Activated naive CD4-positive, alpha-beta T cell treated with anti-CD3 and anti-CD28 coated beads, Interleukin-2, amount 50 U/mL, for 72 hours (primary cell): ENCODE measurements around the gene ALKBH4. TPM values are rescaled to one million over a fixed set of nuclear protein-coding genes. Genes with fewer than 3 reads are reported as not detected.
"Not testable (repeated sequence)": the region's sequence is repeated elsewhere in the genome, so short reads cannot be mapped to it uniquely, and the experiment has no call there.

Experiments
- ATAC-seq, 2 donors: fragments of 150-1000 bp; cut with Tn5 transposase; 2 replicates each; pipeline ENCODE4 v1.10.0; 2021; ENCODE audit warnings: mild to moderate bottlenecking in 2 of 2, moderate library complexity in 2 of 2
- DNase-seq, 2 donors: peaks; one replicate each; pipeline ENCODE4 v3.0.0; 2021 to 2022; ENCODE audit warnings: low spot score in 2 of 2
- H3K27ac Mint-ChIP-seq, 2 donors: one replicate each; pipeline ENCODE4 v1.8.0; 2022; ENCODE audit warnings: mild to moderate bottlenecking in 2 of 2, mixed read lengths in 2 of 2
- H3K36me3 Mint-ChIP-seq, 2 donors: one replicate each; pipeline ENCODE4 v1.8.0; 2022; ENCODE audit warnings: mixed read lengths in 2 of 2
- H3K9me3 Mint-ChIP-seq, 2 donors: one replicate each; pipeline ENCODE4 v1.8.0; 2022; ENCODE audit warnings: mixed read lengths in 2 of 2
- total RNA-seq, 2 donors: library from RNA; stranded (reverse); gene quantifications; one replicate each; pipeline ENCODE4 v1.2.3, GENCODE V29; 2022

The ALKBH4 gene, protein sequence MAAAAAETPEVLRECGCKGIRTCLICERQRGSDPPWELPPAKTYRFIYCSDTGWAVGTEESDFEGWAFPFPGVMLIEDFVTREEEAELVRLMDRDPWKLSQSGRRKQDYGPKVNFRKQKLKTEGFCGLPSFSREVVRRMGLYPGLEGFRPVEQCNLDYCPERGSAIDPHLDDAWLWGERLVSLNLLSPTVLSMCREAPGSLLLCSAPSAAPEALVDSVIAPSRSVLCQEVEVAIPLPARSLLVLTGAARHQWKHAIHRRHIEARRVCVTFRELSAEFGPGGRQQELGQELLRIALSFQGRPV
- 1 to 10 TPM; 8.2 to 9.3 TPM for total RNA-seq

DNA sequence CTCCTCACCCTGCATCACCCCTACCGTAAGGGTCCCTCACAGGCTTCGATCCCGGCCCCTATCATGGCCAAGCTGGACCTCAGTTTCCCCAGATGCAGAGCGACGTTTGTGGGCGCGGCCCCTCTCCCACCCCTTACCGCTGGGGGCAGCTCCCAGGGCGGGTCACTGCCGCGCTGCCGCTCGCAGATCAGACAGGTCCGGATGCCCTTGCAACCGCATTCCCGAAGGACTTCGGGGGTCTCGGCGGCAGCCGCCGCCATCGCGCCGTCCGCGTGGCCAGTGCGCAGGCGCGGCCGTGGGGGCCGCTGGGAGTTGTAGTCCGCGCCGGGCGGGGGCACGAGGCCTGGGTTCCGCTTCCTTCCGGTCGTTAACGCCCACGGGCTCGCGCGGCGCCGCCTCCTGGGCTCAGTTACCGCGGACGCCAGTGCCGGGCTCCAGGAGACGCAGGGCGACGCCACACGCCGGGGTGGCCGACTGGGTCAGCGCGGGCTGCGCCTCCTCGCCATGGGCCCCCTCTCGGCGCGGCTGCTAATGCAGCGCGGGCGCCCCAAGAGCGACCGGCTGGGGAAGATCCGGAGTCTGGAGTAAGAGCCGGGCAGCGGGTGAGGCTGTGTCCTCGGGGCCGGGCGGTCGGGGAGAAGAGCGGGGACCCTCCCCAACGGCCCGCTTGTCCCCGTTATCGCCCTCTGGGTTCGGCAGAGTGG, at the start of gene ALKBH4, which contains the start of gene LRWD1:
ALKBH4 (minus strand) TSS at position 287 of the 704 bp plus-strand sequence; CDS start at position 260, 27 bp downstream.
LRWD1 (plus strand) TSS at position 408 of the 704 bp plus-strand sequence; CDS start at position 505, 97 bp downstream.
- ATAC-seq (peak; percentile 95 to 98), DNase-seq (peak; percentile 97)
- no peaks in the 10 kb centered on the region for H3K9me3 Mint-ChIP-seq
- H3K27ac Mint-ChIP-seq, result peak within 1 kb of the TSS; percentile 91 to 94
- H3K36me3 Mint-ChIP-seq, result peaks cover 0 to 5% of the 10 kb centered on the region in 2 donors

DNA sequence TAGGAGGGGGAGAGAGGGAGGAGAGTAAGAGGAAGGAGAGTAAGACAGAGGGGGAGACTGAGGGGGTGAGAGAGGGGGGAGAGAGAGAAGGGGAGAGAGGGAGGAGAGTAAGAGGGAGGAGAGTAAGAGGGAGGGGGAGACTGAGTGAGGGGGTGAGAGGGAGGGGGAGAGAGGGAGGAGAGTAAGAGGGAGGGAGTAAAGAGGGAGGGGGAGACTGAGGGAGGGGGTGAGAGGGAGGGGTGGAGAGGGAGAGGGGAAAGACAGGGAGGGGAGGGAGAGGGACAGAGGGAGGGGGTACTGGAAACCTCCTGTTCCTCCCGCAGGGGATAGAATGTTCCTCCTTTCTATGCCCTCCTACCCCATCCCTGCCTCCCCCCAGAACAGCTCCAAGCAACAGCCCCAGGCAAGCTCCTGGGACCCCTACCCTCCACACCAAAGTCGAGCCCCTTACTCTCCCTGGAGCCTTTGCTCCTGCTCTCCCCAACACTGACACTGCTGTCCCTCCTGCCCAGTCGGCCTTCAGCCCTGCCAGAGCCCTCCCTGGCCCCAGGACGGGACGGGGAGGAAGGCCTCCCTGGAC, 48.1 kb upstream of the ALKBH4 start:
- not testable (repeated sequence) for H3K36me3 Mint-ChIP-seq, ATAC-seq, H3K27ac Mint-ChIP-seq, H3K9me3 Mint-ChIP-seq
- DNase-seq, result peak in 1 of 2 donors; percentile 56

DNA sequence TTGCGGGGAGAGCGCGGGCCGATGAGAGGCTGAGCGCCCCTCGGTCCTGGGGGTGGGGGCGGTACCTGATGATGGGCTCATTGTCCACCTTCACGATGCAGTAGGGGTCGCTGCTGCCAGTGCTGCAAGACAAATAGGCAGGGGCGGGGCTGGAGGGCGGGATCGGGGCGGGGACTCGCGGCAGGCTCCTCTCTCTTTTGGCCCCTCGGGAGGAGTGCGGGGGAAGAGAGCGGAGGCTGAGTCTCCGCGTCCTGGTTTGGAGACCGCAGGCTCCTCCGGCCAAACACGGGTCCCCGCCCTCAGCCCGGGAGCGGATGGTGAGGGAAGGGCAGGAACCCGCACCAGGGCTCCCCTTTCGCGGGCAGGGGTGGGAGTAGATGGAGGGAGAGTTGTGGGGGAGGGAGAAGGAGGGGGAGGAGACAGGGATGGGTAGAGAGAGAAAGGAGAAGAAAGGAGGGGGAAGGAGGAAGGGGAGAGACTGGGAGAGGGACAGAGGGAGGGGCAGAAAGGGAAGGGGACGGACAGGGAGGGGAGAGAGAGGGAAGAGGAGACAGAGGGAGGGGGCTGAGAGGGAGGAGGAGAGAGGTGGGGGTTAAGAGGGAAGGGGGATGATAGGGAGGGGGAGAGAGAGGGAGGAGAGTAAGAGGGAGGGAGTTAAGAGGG, 47.3 kb upstream of the ALKBH4 start:
- H3K36me3 Mint-ChIP-seq, H3K9me3 Mint-ChIP-seq, DNase-seq, H3K27ac Mint-ChIP-seq: not testable (repeated sequence)
- peak; percentile 56 to 79 for ATAC-seq

DNA sequence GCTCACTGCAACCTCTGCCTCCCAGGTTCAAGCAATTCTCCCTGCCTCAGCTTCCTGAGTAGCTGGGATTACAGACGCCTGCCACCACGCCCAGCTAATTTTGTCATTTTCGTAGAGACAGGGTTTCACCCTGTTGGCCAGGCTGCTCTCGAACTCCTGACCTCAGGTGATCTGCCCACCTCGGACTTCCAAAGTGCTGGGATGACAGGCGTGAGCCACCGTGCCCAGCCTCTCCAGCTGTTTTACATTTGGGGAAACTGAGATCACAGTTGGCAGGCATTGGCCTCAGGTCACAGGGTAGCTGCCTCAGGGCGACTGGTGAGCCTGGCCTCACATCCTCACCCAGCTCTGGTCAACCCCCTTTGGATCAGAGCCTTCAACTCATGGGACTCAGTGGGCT, 45.9 kb upstream of the ALKBH4 start:
- H3K36me3 Mint-ChIP-seq, H3K9me3 Mint-ChIP-seq, H3K27ac Mint-ChIP-seq, ATAC-seq: not testable (repeated sequence)
- DNase-seq, result peak in 1 of 2 donors; percentile 55

DNA sequence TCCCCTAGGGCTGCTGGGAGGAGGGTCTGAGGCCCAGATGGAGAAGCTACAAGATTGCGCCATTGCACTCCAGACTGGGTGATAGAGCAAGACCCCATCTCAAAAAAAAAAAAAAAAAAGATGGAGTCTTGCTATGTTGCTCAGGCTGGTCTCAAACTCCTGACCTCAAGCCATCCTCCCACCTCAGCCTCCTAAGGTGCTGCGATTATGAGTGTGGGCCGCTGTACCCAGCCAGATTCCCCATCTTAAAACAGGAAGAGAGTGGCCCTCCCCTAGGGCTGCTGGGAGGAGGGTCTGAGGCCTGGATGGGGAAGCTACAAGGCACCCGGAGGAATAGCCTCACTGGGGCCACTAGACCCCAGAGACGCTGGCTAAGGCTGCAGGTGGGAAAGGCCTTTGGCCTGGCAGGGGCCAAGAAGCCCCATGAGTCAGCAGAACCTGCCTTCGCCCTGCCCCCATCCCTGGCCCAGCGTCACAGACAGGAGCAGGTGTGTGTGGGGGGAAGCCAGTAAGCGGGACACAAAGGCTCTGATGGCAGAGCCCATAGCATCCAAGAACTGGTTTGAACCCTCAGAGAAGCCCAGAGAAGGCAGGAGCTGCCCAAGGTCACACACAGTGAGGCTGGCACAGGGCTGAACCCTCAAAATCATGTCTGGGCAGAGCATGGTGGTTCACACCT, 42.9 kb upstream of the ALKBH4 start:
- ATAC-seq, H3K27ac Mint-ChIP-seq, H3K9me3 Mint-ChIP-seq, H3K36me3 Mint-ChIP-seq: not testable (repeated sequence)
- DNase-seq, result peak in 1 of 2 donors; percentile 49

DNA sequence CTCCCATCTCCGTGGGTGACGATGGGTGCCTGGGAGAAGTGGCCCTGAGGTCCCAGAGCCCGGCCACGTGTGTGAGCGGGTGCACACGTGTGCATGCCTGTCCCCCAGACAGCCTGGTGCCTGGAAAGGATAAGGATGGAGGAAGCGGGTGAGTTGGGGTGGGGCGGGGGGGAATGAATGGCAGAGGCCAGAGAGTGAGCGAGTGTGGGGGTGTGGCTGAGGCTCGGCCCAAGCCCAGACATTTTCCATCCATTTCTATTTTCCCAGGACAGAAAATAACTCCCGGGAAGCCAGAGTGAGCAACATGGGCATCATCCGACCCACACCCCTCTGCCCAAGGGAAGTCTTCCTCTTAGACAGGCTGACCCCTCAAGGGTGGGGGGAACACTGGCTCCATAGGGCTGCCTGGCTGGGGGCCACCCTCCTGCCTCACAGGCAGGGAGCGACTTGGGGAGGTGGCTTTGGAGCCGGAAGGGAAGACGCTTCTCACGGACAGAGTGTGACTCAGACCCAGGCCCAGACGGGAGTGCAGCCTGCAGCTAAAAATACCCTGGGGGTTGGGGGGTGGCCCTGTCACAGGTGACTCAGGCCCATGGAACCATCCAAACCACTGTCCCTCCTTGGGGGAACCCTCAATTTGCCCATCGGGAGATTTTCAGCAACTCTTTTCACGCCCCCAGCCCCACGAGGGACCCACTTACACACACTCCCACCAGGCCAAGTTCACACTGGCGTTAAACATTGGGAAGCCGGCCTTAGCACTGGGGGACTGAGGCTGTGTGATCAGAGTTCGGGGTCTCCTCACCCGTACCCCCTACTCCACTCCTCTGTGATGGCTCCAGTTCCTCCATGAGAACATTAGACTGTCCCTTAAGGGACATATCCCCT, 40.9 kb upstream of the ALKBH4 start:
- not testable (repeated sequence) for H3K27ac Mint-ChIP-seq, H3K36me3 Mint-ChIP-seq, H3K9me3 Mint-ChIP-seq, DNase-seq
- ATAC-seq, result peak in 1 of 2 donors; percentile 50

DNA sequence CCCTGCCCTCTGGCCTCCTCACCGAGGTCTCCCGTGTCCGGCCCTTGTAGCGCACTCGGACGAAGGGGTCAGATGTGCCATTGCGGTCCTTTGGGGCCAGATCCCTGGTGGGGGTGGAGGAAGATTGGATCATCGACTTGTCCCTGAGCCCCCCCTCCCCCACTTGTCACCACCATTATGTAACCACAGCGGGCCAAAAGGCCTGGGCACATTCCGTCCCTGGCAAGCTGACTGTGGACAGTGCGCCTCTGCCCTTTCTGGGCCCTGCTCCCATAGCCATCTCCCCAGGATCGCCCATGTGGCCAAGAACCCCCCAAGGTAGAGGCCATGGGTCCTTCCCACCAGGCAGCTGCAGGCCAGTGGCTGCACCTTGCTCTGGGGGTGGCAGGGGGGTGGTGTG, 38.5 kb upstream of the ALKBH4 start:
- not testable (repeated sequence) for DNase-seq, H3K27ac Mint-ChIP-seq, H3K9me3 Mint-ChIP-seq, H3K36me3 Mint-ChIP-seq
- peak in 1 of 2 donors; percentile 6 for ATAC-seq

DNA sequence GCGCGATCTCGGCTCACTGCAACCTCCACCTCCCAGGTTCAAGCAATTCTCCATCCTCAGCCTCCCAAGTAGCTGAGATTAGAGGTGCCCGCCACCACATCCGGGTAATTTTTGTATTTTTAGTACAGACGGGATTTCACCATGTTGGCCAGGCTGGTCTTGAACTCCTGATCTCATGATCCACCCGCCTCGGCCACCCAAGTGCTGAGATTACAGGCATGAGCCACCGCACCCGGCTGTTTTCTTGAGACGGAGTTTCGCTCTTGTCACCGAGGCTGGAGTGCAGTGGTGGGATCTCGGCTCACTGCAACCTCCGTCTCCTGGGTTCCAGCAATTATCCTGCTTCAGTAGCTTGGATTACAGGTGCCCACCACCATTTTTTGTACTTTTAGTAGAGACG, 33.7 kb upstream of the ALKBH4 start:
- not testable (repeated sequence) for H3K36me3 Mint-ChIP-seq, H3K27ac Mint-ChIP-seq, H3K9me3 Mint-ChIP-seq, DNase-seq, ATAC-seq

DNA sequence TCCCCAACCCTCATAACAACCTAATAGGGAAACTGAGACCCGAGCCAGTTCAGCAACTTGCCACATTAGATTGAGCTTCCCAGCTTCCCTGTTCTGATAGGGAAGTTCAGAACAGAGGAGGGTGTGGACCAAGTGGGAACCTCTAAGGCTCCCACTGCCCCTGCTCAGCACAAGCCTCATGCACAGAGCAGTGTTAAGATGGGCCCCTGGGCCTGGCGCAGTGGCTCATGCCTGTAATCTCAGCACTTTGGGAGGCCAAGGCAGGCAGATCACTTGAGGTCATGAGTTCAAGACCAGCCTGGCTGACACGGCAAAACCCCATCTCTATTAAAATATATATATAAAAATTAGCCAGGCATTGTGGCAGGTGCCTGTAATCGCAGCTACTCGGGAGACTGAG, 32.6 kb upstream of the ALKBH4 start:
- ATAC-seq, H3K9me3 Mint-ChIP-seq, H3K36me3 Mint-ChIP-seq, H3K27ac Mint-ChIP-seq: not testable (repeated sequence)
- DNase-seq, result peak in 1 of 2 donors; percentile 54

DNA sequence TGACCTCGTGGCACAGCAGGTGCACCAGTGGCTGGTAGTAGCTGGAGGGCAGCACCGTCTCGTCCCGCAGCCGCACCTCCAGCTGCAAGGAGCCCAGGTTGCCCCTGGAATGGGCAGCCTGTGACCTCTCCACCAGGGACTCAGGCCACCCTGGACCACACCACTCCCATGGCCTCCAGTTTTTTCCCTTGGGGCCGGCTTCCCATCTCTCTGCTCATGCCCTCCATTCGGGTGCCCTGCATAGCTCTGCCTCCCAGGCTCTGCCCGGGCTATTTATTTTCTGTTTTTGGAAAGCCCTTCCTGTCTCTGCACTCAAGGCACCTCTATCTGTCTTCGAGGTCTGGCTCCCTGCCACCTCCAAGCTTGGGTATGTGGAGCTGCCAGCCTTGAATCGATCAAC, 32.2 kb upstream of the ALKBH4 start:
- not testable (repeated sequence) for H3K36me3 Mint-ChIP-seq, ATAC-seq, H3K27ac Mint-ChIP-seq, H3K9me3 Mint-ChIP-seq
- DNase-seq, result peak in 1 of 2 donors; percentile 55

DNA sequence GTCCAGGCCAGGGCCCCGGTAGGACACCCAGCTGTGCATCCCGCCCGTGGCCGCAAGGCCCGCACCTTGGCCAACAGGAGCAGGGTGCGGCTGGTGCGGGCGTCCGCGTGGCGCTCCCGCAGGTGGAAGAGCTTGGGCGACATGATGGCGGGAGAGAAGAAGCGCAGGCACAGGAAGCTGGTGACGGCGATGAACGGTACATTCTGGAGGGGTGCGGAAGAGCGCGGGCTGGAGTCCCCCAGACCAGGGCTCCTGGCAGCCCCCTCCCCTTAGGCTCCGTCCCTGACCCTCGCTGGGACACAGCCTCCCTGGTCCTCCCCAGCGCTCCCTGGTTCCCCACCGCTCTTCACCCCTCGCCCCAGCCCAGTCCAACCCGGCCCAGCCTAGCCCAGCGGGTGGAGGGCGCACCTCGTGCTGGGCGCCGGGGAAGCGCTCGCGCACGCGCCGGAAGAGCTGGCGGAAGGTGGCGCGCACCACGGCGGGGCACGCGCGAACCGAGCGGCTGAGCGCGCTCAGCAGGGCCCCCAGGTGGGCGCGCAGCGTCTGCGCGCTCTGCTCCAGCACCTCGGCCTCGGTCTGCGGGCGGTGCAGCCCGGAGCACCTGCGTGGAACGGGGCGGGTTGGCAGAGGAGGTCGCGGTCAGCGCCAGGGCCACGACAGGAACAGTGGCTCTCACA, 29.9 kb upstream of the ALKBH4 start:
- ATAC-seq, result peak; percentile 72 to 80
- H3K27ac Mint-ChIP-seq, H3K9me3 Mint-ChIP-seq, DNase-seq, H3K36me3 Mint-ChIP-seq: not testable (repeated sequence)

DNA sequence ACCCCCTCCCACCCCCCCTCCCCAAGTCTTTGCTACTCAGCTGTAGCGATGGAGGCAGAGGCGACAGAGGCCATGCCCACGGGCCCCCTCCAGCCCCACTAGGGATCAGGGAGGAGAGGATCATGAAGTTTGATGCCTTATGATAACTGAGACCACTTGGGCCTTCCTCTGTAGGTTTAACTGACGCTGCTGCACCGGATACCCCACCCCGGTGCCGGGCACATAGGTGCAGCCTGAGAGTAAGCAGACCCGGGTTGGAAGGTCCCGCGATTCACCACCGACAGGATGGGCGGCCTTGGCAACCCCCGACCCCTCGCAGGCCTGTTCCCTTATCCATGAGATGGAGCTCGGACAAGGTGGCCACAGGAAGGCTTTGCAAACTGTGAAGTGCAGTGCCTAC, 29.4 kb upstream of the ALKBH4 start:
- H3K27ac Mint-ChIP-seq, H3K36me3 Mint-ChIP-seq, H3K9me3 Mint-ChIP-seq: not testable (repeated sequence)
- ATAC-seq, result peak; percentile 13 to 15
- DNase-seq, result peak; percentile 55 to 68

DNA sequence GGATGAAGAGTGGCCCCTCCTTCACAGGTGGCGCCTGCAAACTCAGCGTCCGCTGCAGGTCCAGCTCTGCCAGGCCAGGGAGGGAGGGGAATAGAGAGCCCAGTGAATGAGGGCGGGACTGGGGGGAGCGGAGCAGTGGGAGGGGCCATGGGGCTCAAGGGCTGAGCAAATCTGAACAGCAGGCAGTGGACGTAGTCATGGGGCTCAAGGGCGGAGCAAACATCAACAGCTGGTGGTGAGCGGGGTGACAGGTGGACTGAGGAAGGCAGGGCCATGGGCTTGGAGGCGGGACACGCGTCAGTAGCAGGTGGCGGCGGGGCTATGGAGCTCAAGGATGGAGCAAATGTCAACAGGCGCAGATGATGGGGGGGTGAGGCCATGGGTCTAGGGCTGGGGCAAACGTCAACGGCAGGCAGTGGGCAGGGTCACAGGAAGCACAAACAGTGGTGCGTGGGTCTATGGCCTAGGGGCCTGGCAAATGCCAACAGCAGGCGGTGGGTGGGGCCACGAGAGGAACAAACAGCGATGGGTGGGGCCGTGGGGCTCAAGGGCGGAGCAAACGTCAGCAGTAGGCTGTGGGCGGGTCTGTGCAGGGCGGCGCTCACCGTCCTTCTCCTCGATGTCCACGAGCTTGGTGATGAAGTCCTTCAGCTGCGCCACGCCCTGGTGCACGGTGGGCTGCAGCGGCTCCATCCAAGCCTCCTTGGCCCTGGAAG, 28.7 kb upstream of the ALKBH4 start:
- H3K36me3 Mint-ChIP-seq, H3K9me3 Mint-ChIP-seq, H3K27ac Mint-ChIP-seq: not testable (repeated sequence)
- ATAC-seq (peak; percentile 48 to 58), DNase-seq (peak in 1 of 2 donors; percentile 4)

DNA sequence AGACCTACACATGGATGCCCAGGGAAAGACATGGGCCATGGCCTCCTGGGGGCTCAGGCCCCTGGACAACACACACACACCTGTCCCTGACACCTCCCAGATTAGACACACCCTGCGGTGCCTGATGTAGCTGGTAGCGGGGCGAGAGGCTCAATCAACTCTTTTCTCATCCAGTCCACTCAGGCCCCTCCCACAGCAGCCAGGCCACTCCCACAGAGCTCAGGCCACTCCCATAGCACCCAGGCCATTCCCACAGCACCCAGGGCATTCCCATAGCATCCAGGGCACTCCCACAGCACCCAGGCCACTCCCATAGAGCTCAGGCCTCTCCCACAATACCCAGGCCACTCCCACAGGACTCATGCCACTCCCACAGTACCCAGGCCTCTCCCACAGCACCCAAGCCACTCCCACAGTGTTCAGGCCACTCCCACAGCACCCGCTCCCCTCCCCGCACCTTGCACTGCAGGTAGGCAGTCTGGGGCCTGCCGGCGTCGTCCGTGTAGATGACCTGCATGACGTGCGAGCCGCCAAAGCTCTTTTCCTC, 25.9 kb upstream of the ALKBH4 start:
- not testable (repeated sequence) for H3K9me3 Mint-ChIP-seq, H3K36me3 Mint-ChIP-seq, H3K27ac Mint-ChIP-seq
- ATAC-seq (peak; percentile 36 to 74), DNase-seq (peak; percentile 55 to 87)
